ENCODE results near the gene HPCAL1. TPM values are rescaled to one million over a fixed set of nuclear protein-coding genes. Genes with fewer than 3 reads are reported as not detected.
A peak's percentile ranks its signal among the peaks of the same experiment; 100 is the strongest.

The HPCAL1 gene
- polyA plus RNA-seq, 3 donors = 82.1 to 99.5 (median 98.0) TPM

GRCh38 chr2:10417551-10418335, 115.0 kb downstream of the HPCAL1 start:
- H2AFZ ChIP-seq (ENCODE audit: insufficient read depth, low read depth, low read length, poor library complexity, severe bottlenecking) = no peak overlapping the region
- WGBS (ENCODE audit: insufficient coverage) = 100% methylated on average over 3 of the region's 6 CpGs
- H4K20me1 ChIP-seq (ENCODE audit: insufficient read depth, low read length) = peaks cover 40% of the 10 kb centered on the region
- H3K27ac ChIP-seq (ENCODE audit: low read depth in 1 of 2, low read length in 2 of 2) = no peak overlapping the region
- no peaks in the 10 kb centered on the region for H3K27me3 ChIP-seq (ENCODE audit: control insufficient read depth in 2 of 2, insufficient read depth in 2 of 2, low read length in 2 of 2)
- TF ChIP-seq CTCF (IDR thresholded peaks at IDR 0.05) = no peak
- no peaks in the 10 kb centered on the region for H3K9me3 ChIP-seq (replicated peaks in 1 of 2; ENCODE audit: control insufficient read depth in 1 of 2, insufficient read depth in 1 of 2, low read length in 2 of 2)
- H3K9ac ChIP-seq (ENCODE audit: insufficient read depth, low read length, poor library complexity, severe bottlenecking) = no peak overlapping the region
- intact Hi-C loops (cut with micrococcal nuclease) = loop anchor here in 1 of 2 donors (5.0 kb wide), 1 partner anchor 100 kb away; no protein-coding TSS in a partner anchor
- H3K27ac Mint-ChIP-seq = peak overlapping the region in 2 of 7 donors; percentile 27 to 54
- peaks cover 16% of the 10 kb centered on the region for H3K79me2 ChIP-seq (ENCODE audit: insufficient read depth, low read length)
- no peak overlapping the region for H3K4me3 ChIP-seq (replicated peaks in 1 of 3; ENCODE audit: low read depth in 2 of 3, low read length in 3 of 3)
- H3K36me3 ChIP-seq (replicated peaks in 1 of 2; ENCODE audit: control insufficient read depth in 1 of 2, insufficient read depth in 2 of 2, low read length in 2 of 2) = peaks cover 43 to 67% of the 10 kb centered on the region in 2 donors
- no peaks in the 10 kb centered on the region for H3K4me1 ChIP-seq (ENCODE audit: control insufficient read depth in 1 of 2, insufficient read depth in 2 of 2, low read length in 2 of 2)
- DNase-seq = no peak
- H3K4me2 ChIP-seq (replicated peaks; ENCODE audit: extremely low read depth, low read length, poor library complexity, severe bottlenecking) = no peak overlapping the region
- no peaks in the 10 kb centered on the region for H3K9me3 Mint-ChIP-seq
- peaks cover under 1% of the 10 kb centered on the region for H3K4me1 Mint-ChIP-seq
- H3K4me3 Mint-ChIP-seq = no peak overlapping the region
- peaks cover 54 to 72% of the 10 kb centered on the region in 2 donors for H3K36me3 Mint-ChIP-seq
- no peaks in the 10 kb centered on the region for H3K27me3 Mint-ChIP-seq (ENCODE audit: low read depth in 3 of 3)

GRCh38 chr2:10419553-10420257, 117.0 kb downstream of the HPCAL1 start:
- Histone ChIP-seq H2AFZ (ENCODE audit: insufficient read depth, low read depth, low read length, poor library complexity, severe bottlenecking) (no peak overlapping the region), H4K20me1 (ENCODE audit: insufficient read depth, low read length) (peaks cover 37% of the 10 kb centered on the region), H3K4me3 (replicated peaks in 1 of 3; ENCODE audit: low read depth in 2 of 3, low read length in 3 of 3) (no peak overlapping the region), H3K9ac (ENCODE audit: insufficient read depth, low read length, poor library complexity, severe bottlenecking) (no peak overlapping the region), H3K9me3 (replicated peaks in 1 of 2; ENCODE audit: control insufficient read depth in 1 of 2, insufficient read depth in 1 of 2, low read length in 2 of 2) (no peaks in the 10 kb centered on the region), H3K27me3 (ENCODE audit: control insufficient read depth in 2 of 2, insufficient read depth in 2 of 2, low read length in 2 of 2) (no peaks in the 10 kb centered on the region), H3K4me2 (replicated peaks; ENCODE audit: extremely low read depth, low read length, poor library complexity, severe bottlenecking) (no peak overlapping the region), H3K79me2 (ENCODE audit: insufficient read depth, low read length) (peaks cover 8% of the 10 kb centered on the region), H3K36me3 (replicated peaks in 1 of 2; ENCODE audit: control insufficient read depth in 1 of 2, insufficient read depth in 2 of 2, low read length in 2 of 2) (peaks cover 58 to 80% of the 10 kb centered on the region in 2 donors), H3K27ac (ENCODE audit: low read depth in 1 of 2, low read length in 2 of 2) (no peak overlapping the region), H3K4me1 (ENCODE audit: control insufficient read depth in 1 of 2, insufficient read depth in 2 of 2, low read length in 2 of 2) (no peaks in the 10 kb centered on the region)
- H3K27me3 Mint-ChIP-seq (ENCODE audit: low read depth in 3 of 3) = no peaks in the 10 kb centered on the region
- no peaks in the 10 kb centered on the region for H3K9me3 Mint-ChIP-seq
- H3K27ac Mint-ChIP-seq = peak overlapping the region in 1 of 7 donors; percentile 37
- 97% methylated on average over 48 of the region's 54 CpGs for WGBS (ENCODE audit: insufficient coverage)
- no peaks in the 10 kb centered on the region for H3K4me1 Mint-ChIP-seq
- no peak overlapping the region for H3K4me3 Mint-ChIP-seq
- TF ChIP-seq CTCF (IDR thresholded peaks at IDR 0.05) = no peak
- intact Hi-C loops (cut with micrococcal nuclease) = loop anchor here in 1 of 2 donors (5.0 kb wide), 1 partner anchor 102 kb away; no protein-coding TSS in a partner anchor
- peaks cover 62 to 79% of the 10 kb centered on the region in 2 donors for H3K36me3 Mint-ChIP-seq
- DNase-seq = no peak
